WERI-Rb-1 (cell line): ENCODE results near the gene FOXP3.

Experiments
- DNase-seq: peaks from one replicate; pipeline ENCODE4 v3.0.0-alpha.2; 2020
- H3K27ac ChIP-seq: fragments of 250-450 bp; sonication (Bioruptor Pico); 2 replicates; pipeline ENCODE4 v1.5.1; 2020; ENCODE audit warnings: mild to moderate bottlenecking, moderate library complexity
- H3K27me3 ChIP-seq: fragments of 250-450 bp; sonication (Bioruptor Pico); 2 replicates; pipeline ENCODE4 v1.5.1; 2021; ENCODE audit warnings: mild to moderate bottlenecking, low read depth, moderate library complexity; ENCODE audit not compliant: insufficient read depth, severe bottlenecking
- H3K36me3 ChIP-seq: fragments of 250-450 bp; sonication (Bioruptor Pico); 2 replicates; pipeline ENCODE4 v1.5.1; 2020; ENCODE audit warnings: mild to moderate bottlenecking, moderate library complexity
- H3K4me3 ChIP-seq: 2 replicates; pipeline ENCODE4 v1.5.1; 2011; ENCODE audit warnings: low read depth, mild to moderate bottlenecking, control low read depth, low read length
- H3K9me3 ChIP-seq: fragments of 250-450 bp; sonication (Bioruptor Pico); 2 replicates; pipeline ENCODE4 v1.5.1; 2021; ENCODE audit warnings: mild to moderate bottlenecking, moderate library complexity; ENCODE audit not compliant: severe bottlenecking
- CTCF ChIP-seq: IDR thresholded peaks from 2 replicates; pipeline ENCODE4 v1.5.1; 2011; ENCODE audit warnings: low read depth, mild to moderate bottlenecking, control low read depth, inconsistent platforms, low read length

FOXP3 gene

DNA sequence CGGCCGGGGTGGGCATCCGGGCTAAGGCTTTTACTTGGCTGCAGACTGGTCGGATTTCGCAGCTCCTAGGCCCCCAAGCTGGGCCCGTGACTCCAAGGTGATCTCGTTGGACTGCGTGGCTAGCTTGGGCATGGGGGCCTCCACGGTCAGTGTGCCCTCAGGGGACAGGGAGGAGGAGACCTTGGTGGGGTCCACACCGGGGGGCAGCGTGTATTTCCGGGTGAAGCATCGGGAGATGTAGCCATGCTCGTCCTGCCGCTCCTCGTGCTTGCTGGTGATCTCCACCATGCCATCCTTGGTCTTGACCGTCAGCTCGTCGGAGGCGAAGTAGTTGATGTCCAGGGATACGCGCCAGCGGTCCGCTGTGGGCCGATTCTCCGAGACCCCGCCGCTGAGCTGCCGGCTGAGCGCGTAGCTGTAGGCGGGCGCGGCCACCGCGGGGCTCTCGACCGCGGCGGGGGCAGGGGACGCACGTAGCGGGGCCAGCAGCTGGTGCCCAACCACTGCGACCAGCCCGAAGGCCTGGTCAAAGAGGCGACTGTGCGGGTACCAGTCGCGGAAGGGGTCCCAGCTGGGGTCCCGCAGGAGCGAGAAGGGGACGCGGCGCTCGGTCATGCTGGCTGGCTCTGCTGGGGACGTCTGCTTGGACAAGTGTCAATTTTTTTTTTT, 30.5 kb downstream of the FOXP3 start:
- no peak for TF ChIP-seq CTCF
- Histone ChIP-seq H3K9me3 (no peaks in the 10 kb centered on the region), H3K4me3 (no peak overlapping the region), H3K27ac (peak overlapping the region; percentile 89), H3K27me3 (peaks cover 5% of the 10 kb centered on the region), H3K36me3 (peaks cover 8% of the 10 kb centered on the region)
- no peak for DNase-seq

GRCh38 chrX:49233176-49233575, 31.3 kb downstream of the FOXP3 start, which contains the start of gene CACNA1F:
CACNA1F (minus strand) TSS chrX:49233340; CDS start chrX:49233309, 31 bp downstream.
- H3K4me3 ChIP-seq: peak within 1 kb of the TSS; percentile 39
- DNase-seq: peak; percentile 86
- no peak for TF ChIP-seq CTCF
- no peaks in the 10 kb centered on the region for H3K9me3 ChIP-seq
- H3K27ac ChIP-seq: peak within 1 kb of the TSS; percentile 89
- H3K36me3 ChIP-seq: peaks cover 11% of the 10 kb centered on the region
- peaks cover 5% of the 10 kb centered on the region for H3K27me3 ChIP-seq

DNA sequence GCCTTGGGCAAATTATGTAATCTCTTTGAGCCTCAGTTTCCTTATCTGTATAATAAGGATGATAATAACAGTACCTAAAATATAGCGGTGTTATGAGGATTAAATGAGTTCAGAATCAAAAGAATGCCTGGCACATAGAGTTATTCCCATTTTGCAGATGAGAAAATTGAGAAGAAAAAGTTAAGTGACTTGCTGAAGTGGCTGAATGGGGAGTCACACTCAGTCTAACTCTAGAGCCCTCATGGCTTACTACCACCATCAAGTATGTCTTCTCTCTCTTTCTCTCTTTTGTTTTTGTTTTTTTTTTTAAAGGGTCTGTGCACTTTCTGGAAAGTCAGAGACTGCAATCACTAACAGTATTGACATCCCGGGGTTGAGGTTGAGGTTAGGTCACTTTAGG, 32.0 kb downstream of the FOXP3 start:
- TF ChIP-seq CTCF: no peak
- no peak for DNase-seq
- Histone ChIP-seq H3K27ac (peak overlapping the region; percentile 89), H3K4me3 (peak overlapping the region; percentile 39), H3K27me3 (peaks cover 5% of the 10 kb centered on the region), H3K36me3 (peaks cover 18% of the 10 kb centered on the region), H3K9me3 (no peaks in the 10 kb centered on the region)

GRCh38 chrX:49231333-49232000, 33.0 kb downstream of the FOXP3 start:
- Histone ChIP-seq H3K27ac (no peak overlapping the region), H3K36me3 (peaks cover 18% of the 10 kb centered on the region), H3K27me3 (no peaks in the 10 kb centered on the region), H3K4me3 (no peak overlapping the region), H3K9me3 (no peaks in the 10 kb centered on the region)
- no peak for TF ChIP-seq CTCF
- no peak for DNase-seq

DNA sequence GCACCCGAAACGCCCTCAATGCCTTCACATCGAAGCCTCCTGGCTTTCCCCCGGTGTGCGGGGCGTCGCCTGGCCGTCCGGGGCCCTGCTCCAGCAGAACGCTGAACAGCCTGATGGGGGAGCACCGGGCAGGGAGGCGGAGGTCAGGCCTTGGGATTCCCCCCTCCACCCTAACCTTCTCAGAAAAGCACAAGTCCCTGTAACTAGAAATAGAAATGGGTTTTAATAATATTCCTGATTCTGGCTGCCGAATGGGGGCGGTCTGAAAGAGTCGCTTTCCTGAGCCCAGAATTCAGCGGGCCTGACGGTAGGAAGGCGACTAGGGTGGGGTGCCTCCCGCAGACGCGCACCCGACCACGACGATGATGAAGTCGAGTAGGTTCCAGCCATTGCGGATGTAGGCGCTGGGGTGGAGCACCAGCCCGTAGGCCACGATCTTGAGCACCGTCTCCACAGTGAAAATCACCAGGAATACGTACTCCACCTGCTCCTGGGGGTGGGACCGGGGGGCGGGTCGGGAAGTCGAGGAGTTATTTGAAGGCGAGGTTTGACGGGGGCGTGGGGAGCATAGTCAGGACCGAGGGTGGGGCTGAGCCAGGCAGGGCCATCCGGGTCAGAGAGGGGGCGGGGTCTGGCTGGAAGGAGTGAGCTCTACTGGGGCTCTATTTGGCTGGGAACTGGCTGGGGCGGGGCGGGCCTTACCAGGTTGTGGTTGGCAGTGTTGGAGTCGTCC, 33.8 kb downstream of the FOXP3 start:
- DNase-seq: no peak
- Histone ChIP-seq H3K27ac (no peak overlapping the region), H3K36me3 (peaks cover 18% of the 10 kb centered on the region), H3K27me3 (no peaks in the 10 kb centered on the region), H3K9me3 (no peaks in the 10 kb centered on the region), H3K4me3 (no peak overlapping the region)
- no peak for TF ChIP-seq CTCF
